ENCODE data around the gene MAPKAPK2.
"Not testable (repeated sequence)": the region's sequence is repeated elsewhere in the genome, so short reads cannot be mapped to it uniquely, and the experiment has no call there.

The MAPKAPK2 gene

GRCh38 chr1:206684478-206685333 lies at the start of gene MAPKAPK2:
Gene MAPKAPK2 (plus strand): TSS chr1:206684905. CDS start chr1:206685230, 325 bp downstream.
- no peaks in the 10 kb centered on the region for H3K27me3 ChIP-seq (ENCODE audit: control insufficient read depth in 1 of 2, insufficient read depth in 2 of 2, low read length in 2 of 2)
- H3K4me1 ChIP-seq (ENCODE audit: control insufficient read depth in 1 of 2, insufficient read depth in 2 of 2, low read length in 2 of 2), result peaks cover 70 to 75% of the 10 kb centered on the region in 2 donors
- no peaks in the 10 kb centered on the region for H3K36me3 ChIP-seq (ENCODE audit: control insufficient read depth in 1 of 2, insufficient read depth in 2 of 2, low read length in 2 of 2)
- H3K4me3 ChIP-seq (ENCODE audit: low read depth in 1 of 2, low read length in 2 of 2), result peak within 1 kb of the TSS; percentile 85 to 92
- peak within 1 kb of the TSS; percentile 92 for H3K27ac ChIP-seq (ENCODE audit: low read depth, low read length)
- peak within 1 kb of the TSS; percentile 89 to 94 for H3K9ac ChIP-seq (ENCODE audit: low read depth in 1 of 2, low read length in 2 of 2)
- H3K9me3 ChIP-seq (ENCODE audit: control insufficient read depth in 1 of 2, low read length in 2 of 2), result no peaks in the 10 kb centered on the region

GRCh38 chr1:206635080-206635977 lies 49.4 kb upstream of the MAPKAPK2 start, which contains the start of gene DYRK3:
Gene DYRK3 (plus strand): TSS chr1:206635536. CDS start chr1:206635704, 168 bp downstream.
- H3K4me1 ChIP-seq (ENCODE audit: control insufficient read depth in 1 of 2, insufficient read depth in 2 of 2, low read length in 2 of 2), result peaks cover 12 to 13% of the 10 kb centered on the region in 2 donors
- peak within 1 kb of the TSS; percentile 52 to 76 for H3K9ac ChIP-seq (ENCODE audit: low read depth in 1 of 2, low read length in 2 of 2)
- peak within 1 kb of the TSS; percentile 75 to 81 for H3K4me3 ChIP-seq (ENCODE audit: low read depth in 1 of 2, low read length in 2 of 2)
- H3K9me3 ChIP-seq (ENCODE audit: control insufficient read depth in 1 of 2, low read length in 2 of 2), result no peaks in the 10 kb centered on the region
- no peaks in the 10 kb centered on the region for H3K36me3 ChIP-seq (ENCODE audit: control insufficient read depth in 1 of 2, insufficient read depth in 2 of 2, low read length in 2 of 2)
- peak within 1 kb of the TSS; percentile 77 for H3K27ac ChIP-seq (ENCODE audit: low read depth, low read length)
- H3K27me3 ChIP-seq (ENCODE audit: control insufficient read depth in 1 of 2, insufficient read depth in 2 of 2, low read length in 2 of 2), result no peaks in the 10 kb centered on the region

- H3K9ac ChIP-seq (ENCODE audit: low read depth in 1 of 2, low read length in 2 of 2), result peak overlapping the region; percentile 25 to 26
- H3K27ac ChIP-seq (ENCODE audit: low read depth, low read length), result peak overlapping the region; percentile 77
These were observed 48.7 kb upstream of the MAPKAPK2 start for GRCh38 chr1:206635978-206636345.

GRCh38 chr1:206636671-206637070 lies 48.0 kb upstream of the MAPKAPK2 start:
- Histone ChIP-seq H3K9me3 (ENCODE audit: control insufficient read depth in 1 of 2, low read length in 2 of 2) (no peaks in the 10 kb centered on the region), H3K27me3 (ENCODE audit: control insufficient read depth in 1 of 2, insufficient read depth in 2 of 2, low read length in 2 of 2) (no peaks in the 10 kb centered on the region), H3K4me3 (ENCODE audit: low read depth in 1 of 2, low read length in 2 of 2) (no peak overlapping the region), H3K36me3 (ENCODE audit: control insufficient read depth in 1 of 2, insufficient read depth in 2 of 2, low read length in 2 of 2) (no peaks in the 10 kb centered on the region), H3K9ac (ENCODE audit: low read depth in 1 of 2, low read length in 2 of 2) (no peak overlapping the region), H3K27ac (ENCODE audit: low read depth, low read length) (no peak overlapping the region), H3K4me1 (ENCODE audit: control insufficient read depth in 1 of 2, insufficient read depth in 2 of 2, low read length in 2 of 2) (peaks cover 12 to 13% of the 10 kb centered on the region in 2 donors)

More at GRCh38 chr1:206635978-206636345, 48.7 kb upstream of the MAPKAPK2 start:
- peak overlapping the region; percentile 75 to 81 for H3K4me3 ChIP-seq (ENCODE audit: low read depth in 1 of 2, low read length in 2 of 2)
- H3K36me3 ChIP-seq (ENCODE audit: control insufficient read depth in 1 of 2, insufficient read depth in 2 of 2, low read length in 2 of 2), result no peaks in the 10 kb centered on the region
- no peaks in the 10 kb centered on the region for H3K27me3 ChIP-seq (ENCODE audit: control insufficient read depth in 1 of 2, insufficient read depth in 2 of 2, low read length in 2 of 2)
- peaks cover 12 to 13% of the 10 kb centered on the region in 2 donors for H3K4me1 ChIP-seq (ENCODE audit: control insufficient read depth in 1 of 2, insufficient read depth in 2 of 2, low read length in 2 of 2)
- H3K9me3 ChIP-seq (ENCODE audit: control insufficient read depth in 1 of 2, low read length in 2 of 2), result no peaks in the 10 kb centered on the region

GRCh38 chr1:206637605-206638004 lies 47.1 kb upstream of the MAPKAPK2 start:
- H3K9ac ChIP-seq (ENCODE audit: low read depth in 1 of 2, low read length in 2 of 2), result no peak overlapping the region
- no peaks in the 10 kb centered on the region for H3K27me3 ChIP-seq (ENCODE audit: control insufficient read depth in 1 of 2, insufficient read depth in 2 of 2, low read length in 2 of 2)
- H3K4me3 ChIP-seq (ENCODE audit: low read depth in 1 of 2, low read length in 2 of 2), result no peak overlapping the region
- no peak overlapping the region for H3K27ac ChIP-seq (ENCODE audit: low read depth, low read length)
- H3K4me1 ChIP-seq (ENCODE audit: control insufficient read depth in 1 of 2, insufficient read depth in 2 of 2, low read length in 2 of 2), result peaks cover 12 to 13% of the 10 kb centered on the region in 2 donors
- no peaks in the 10 kb centered on the region for H3K36me3 ChIP-seq (ENCODE audit: control insufficient read depth in 1 of 2, insufficient read depth in 2 of 2, low read length in 2 of 2)
- H3K9me3 ChIP-seq (ENCODE audit: control insufficient read depth in 1 of 2, low read length in 2 of 2), result no peaks in the 10 kb centered on the region

- not testable (repeated sequence) for H3K27ac ChIP-seq (ENCODE audit: low read depth, low read length); H3K4me3 ChIP-seq (ENCODE audit: low read depth in 1 of 2, low read length in 2 of 2); H3K27me3 ChIP-seq (ENCODE audit: control insufficient read depth in 1 of 2, insufficient read depth in 2 of 2, low read length in 2 of 2); H3K9me3 ChIP-seq (ENCODE audit: control insufficient read depth in 1 of 2, low read length in 2 of 2); H3K36me3 ChIP-seq (ENCODE audit: control insufficient read depth in 1 of 2, insufficient read depth in 2 of 2, low read length in 2 of 2); H3K9ac ChIP-seq (ENCODE audit: low read depth in 1 of 2, low read length in 2 of 2); H3K4me1 ChIP-seq (ENCODE audit: control insufficient read depth in 1 of 2, insufficient read depth in 2 of 2, low read length in 2 of 2)
These were observed 42.6 kb upstream of the MAPKAPK2 start for GRCh38 chr1:206642074-206642473.

GRCh38 chr1:206643118-206643698 lies 41.5 kb upstream of the MAPKAPK2 start:
- H3K36me3 ChIP-seq (ENCODE audit: control insufficient read depth in 1 of 2, insufficient read depth in 2 of 2, low read length in 2 of 2), result no peaks in the 10 kb centered on the region
- H3K27ac ChIP-seq (ENCODE audit: low read depth, low read length), result no peak overlapping the region
- no peaks in the 10 kb centered on the region for H3K4me1 ChIP-seq (ENCODE audit: control insufficient read depth in 1 of 2, insufficient read depth in 2 of 2, low read length in 2 of 2)
- H3K4me3 ChIP-seq (ENCODE audit: low read depth in 1 of 2, low read length in 2 of 2), result no peak overlapping the region
- H3K9ac ChIP-seq (ENCODE audit: low read depth in 1 of 2, low read length in 2 of 2), result no peak overlapping the region
- H3K9me3 ChIP-seq (ENCODE audit: control insufficient read depth in 1 of 2, low read length in 2 of 2), result no peaks in the 10 kb centered on the region
- H3K27me3 ChIP-seq (ENCODE audit: control insufficient read depth in 1 of 2, insufficient read depth in 2 of 2, low read length in 2 of 2), result no peaks in the 10 kb centered on the region

- no peaks in the 10 kb centered on the region for H3K36me3 ChIP-seq (ENCODE audit: control insufficient read depth in 1 of 2, insufficient read depth in 2 of 2, low read length in 2 of 2)
- no peaks in the 10 kb centered on the region for H3K9me3 ChIP-seq (ENCODE audit: control insufficient read depth in 1 of 2, low read length in 2 of 2)
- no peaks in the 10 kb centered on the region for H3K4me1 ChIP-seq (ENCODE audit: control insufficient read depth in 1 of 2, insufficient read depth in 2 of 2, low read length in 2 of 2)
- no peak overlapping the region for H3K4me3 ChIP-seq (ENCODE audit: low read depth in 1 of 2, low read length in 2 of 2)
- H3K27ac ChIP-seq (ENCODE audit: low read depth, low read length), result no peak overlapping the region
- H3K27me3 ChIP-seq (ENCODE audit: control insufficient read depth in 1 of 2, insufficient read depth in 2 of 2, low read length in 2 of 2), result no peaks in the 10 kb centered on the region
- H3K9ac ChIP-seq (ENCODE audit: low read depth in 1 of 2, low read length in 2 of 2), result no peak overlapping the region
These were observed 38.2 kb upstream of the MAPKAPK2 start for GRCh38 chr1:206646504-206646903.

GRCh38 chr1:206647224-206647623 lies 37.5 kb upstream of the MAPKAPK2 start:
- Histone ChIP-seq H3K4me1 (ENCODE audit: control insufficient read depth in 1 of 2, insufficient read depth in 2 of 2, low read length in 2 of 2) (no peaks in the 10 kb centered on the region), H3K9ac (ENCODE audit: low read depth in 1 of 2, low read length in 2 of 2) (no peak overlapping the region), H3K36me3 (ENCODE audit: control insufficient read depth in 1 of 2, insufficient read depth in 2 of 2, low read length in 2 of 2) (no peaks in the 10 kb centered on the region), H3K27me3 (ENCODE audit: control insufficient read depth in 1 of 2, insufficient read depth in 2 of 2, low read length in 2 of 2) (no peaks in the 10 kb centered on the region), H3K27ac (ENCODE audit: low read depth, low read length) (no peak overlapping the region), H3K4me3 (ENCODE audit: low read depth in 1 of 2, low read length in 2 of 2) (no peak overlapping the region), H3K9me3 (ENCODE audit: control insufficient read depth in 1 of 2, low read length in 2 of 2) (no peaks in the 10 kb centered on the region)
